BJ (cell line): ENCODE measurements around the gene LRRN4. TPM values are rescaled to one million over a fixed set of nuclear protein-coding genes. Genes with fewer than 3 reads are reported as not detected.
A peak's percentile ranks its signal among the peaks of the same experiment; 100 is the strongest.

ENCODE experiments used
- CTCF ChIA-PET: fragments of 350-600 bp; formaldehyde crosslinking; extraction: SDS; loops from one replicate; lab custom pipeline; 2021; ENCODE audit warnings: antibody characterized with exemption, inconsistent platforms; lab: Yijun Ruan, JAX
- POLR2A ChIA-PET: fragments of 300-600 bp; sonication (Branson Sonifier 250); formaldehyde crosslinking; extraction: SDS; loops from one replicate; lab custom pipeline; 2021; ENCODE audit warnings: antibody characterized with exemption; lab: Charles Lee
- DNase-seq: peaks from one replicate; pipeline ENCODE4 v3.0.0-alpha.2; 2011; ENCODE audit warnings: low read depth
- H3K27me3 ChIP-seq: 2 replicates; pipeline ENCODE4 v1.6.0; 2011; ENCODE audit warnings: low read length; ENCODE audit not compliant: control insufficient read depth, insufficient read depth
- H3K36me3 ChIP-seq: 2 replicates; pipeline ENCODE4 v1.5.1; 2011; ENCODE audit warnings: low read length; ENCODE audit not compliant: control insufficient read depth, insufficient read depth
- H3K4me3 ChIP-seq: 2 replicates; pipeline ENCODE4 v1.5.1; 2011; ENCODE audit warnings: low read depth, mild to moderate bottlenecking, control low read depth, low read length
- polyA plus RNA-seq: library from polyadenylated mRNA; depleted of rRNA; stranded (reverse); fragments of >200 nt; gene quantifications from 2 replicates; pipeline ENCODE4 v1.2.3, GENCODE V29; 2011
- TF ChIP-seq, protein P1 (sequence below): IDR thresholded peaks from 2 replicates; pipeline ENCODE4 v1.5.1; 2011; ENCODE audit warnings: low read depth, mild to moderate bottlenecking, control low read depth, inconsistent platforms, low read length, moderate library complexity; ENCODE audit not compliant: insufficient read depth

LRRN4 gene
- polyA plus RNA-seq, 1 experiment, result 0.06 TPM

DNA sequence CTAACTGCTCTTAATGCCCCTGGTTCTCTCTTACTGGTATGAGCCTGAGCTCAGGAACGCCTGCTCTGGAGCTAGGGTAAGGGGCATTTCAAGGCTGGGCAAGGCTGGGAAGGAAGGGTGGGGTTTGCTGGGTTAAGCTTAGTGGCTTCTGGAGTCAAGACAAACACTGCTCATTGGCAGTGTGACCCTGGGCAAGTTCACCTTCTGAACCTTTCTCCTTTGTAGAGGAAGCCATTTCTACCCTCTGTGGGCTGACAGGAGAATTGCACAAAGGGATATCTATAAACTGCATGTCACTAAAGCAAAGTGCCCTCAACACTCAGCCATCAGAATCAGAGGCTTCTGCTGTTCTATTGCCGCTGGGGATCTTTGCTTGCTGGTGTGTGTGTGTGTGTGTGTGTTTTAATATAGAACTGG is 20.3 kb upstream of the LRRN4 start:
- TF ChIP-seq, protein P1, sequence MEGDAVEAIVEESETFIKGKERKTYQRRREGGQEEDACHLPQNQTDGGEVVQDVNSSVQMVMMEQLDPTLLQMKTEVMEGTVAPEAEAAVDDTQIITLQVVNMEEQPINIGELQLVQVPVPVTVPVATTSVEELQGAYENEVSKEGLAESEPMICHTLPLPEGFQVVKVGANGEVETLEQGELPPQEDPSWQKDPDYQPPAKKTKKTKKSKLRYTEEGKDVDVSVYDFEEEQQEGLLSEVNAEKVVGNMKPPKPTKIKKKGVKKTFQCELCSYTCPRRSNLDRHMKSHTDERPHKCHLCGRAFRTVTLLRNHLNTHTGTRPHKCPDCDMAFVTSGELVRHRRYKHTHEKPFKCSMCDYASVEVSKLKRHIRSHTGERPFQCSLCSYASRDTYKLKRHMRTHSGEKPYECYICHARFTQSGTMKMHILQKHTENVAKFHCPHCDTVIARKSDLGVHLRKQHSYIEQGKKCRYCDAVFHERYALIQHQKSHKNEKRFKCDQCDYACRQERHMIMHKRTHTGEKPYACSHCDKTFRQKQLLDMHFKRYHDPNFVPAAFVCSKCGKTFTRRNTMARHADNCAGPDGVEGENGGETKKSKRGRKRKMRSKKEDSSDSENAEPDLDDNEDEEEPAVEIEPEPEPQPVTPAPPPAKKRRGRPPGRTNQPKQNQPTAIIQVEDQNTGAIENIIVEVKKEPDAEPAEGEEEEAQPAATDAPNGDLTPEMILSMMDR, result peak; percentile 44
- H3K36me3 ChIP-seq, result no peaks in the 10 kb centered on the region
- no peak for DNase-seq
- ChIA-PET CTCF (interaction anchor here (1.0 to 8.9 kb wide), 9 partner anchors 10 to 544 kb away, joined by 3 to 93 read pairs (median 4); partner anchors contain the start of gene LRRN4), POLR2A (no interaction called here)
- no peaks in the 10 kb centered on the region for H3K27me3 ChIP-seq
- no peak overlapping the region for H3K4me3 ChIP-seq

DNA sequence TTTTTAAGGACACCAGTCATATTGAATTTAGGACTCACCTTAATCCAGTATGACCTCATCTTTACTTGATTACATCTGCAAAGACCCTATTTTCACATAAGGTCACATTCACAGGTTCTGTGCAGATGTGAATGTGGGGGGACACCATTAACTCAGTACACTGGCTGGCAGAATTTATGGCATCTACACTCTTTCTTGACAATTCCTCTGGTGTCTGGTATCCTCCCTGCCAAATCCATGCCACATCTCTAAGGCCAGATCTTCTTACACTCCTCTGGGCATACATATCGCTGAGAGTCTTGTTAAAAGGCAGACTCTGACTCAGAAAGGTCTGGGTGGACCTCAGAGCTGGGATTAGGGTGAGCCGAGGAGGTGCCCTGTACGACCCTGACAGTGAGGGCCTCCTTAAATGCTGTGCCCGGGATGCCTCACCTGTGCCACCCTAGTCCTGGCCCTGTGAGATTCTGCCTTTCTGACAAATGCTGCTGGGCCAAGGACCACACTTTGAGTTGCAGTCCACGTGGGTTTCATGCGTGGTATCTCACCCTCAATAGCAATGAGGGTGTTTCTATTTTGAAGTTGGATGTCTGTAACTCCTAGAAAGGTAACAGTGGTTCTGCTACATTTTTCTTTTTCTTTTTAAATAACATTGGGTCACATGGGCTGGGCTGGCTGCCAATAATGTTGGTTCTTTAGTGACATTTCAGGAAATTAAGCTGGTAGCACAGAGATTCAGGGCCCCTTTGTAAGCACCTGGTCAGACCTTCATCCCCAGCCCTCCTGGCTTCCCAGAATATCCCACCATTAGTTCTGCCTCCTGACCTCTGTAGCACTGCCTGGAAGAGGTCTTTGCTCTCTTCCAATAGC is 17.2 kb upstream of the LRRN4 start:
- POLR2A ChIA-PET, result no interaction called here
- Histone ChIP-seq H3K4me3 (no peak overlapping the region), H3K27me3 (no peaks in the 10 kb centered on the region), H3K36me3 (no peaks in the 10 kb centered on the region)
- no peak for DNase-seq
- TF ChIP-seq, protein P1, result no peak
- CTCF ChIA-PET, result interaction anchor here (1.0 to 8.9 kb wide), 2 partner anchors 14 to 541 kb away, joined by 3 to 93 read pairs; no protein-coding TSS in a partner anchor

DNA sequence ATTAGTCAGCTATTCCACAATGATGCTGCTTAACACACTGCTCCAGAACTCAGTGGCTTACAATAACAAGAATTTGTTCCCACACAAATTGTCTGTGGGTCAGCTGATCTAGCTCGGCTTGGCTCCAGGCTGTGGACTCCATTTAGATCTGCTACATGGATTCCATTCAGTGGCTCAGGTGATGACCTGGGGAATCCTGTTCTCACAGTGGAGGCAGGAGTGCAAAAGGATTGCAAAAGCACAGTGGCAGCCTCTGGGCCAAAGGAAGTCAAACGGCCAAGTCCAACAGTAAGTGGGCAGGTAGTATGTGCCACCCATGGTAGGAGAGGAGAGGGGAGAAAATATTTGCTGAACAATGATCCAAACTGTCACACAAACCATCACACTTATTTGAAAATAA is 15.8 kb upstream of the LRRN4 start:
- TF ChIP-seq, protein P1, result no peak
- no peaks in the 10 kb centered on the region for H3K36me3 ChIP-seq
- DNase-seq, result no peak
- no peaks in the 10 kb centered on the region for H3K27me3 ChIP-seq
- ChIA-PET CTCF (interaction anchor here (0.8 to 1.2 kb wide), 4 partner anchors 7 to 541 kb away, joined by 3 read pairs; no protein-coding TSS in a partner anchor), POLR2A (no interaction called here)
- no peak overlapping the region for H3K4me3 ChIP-seq

DNA sequence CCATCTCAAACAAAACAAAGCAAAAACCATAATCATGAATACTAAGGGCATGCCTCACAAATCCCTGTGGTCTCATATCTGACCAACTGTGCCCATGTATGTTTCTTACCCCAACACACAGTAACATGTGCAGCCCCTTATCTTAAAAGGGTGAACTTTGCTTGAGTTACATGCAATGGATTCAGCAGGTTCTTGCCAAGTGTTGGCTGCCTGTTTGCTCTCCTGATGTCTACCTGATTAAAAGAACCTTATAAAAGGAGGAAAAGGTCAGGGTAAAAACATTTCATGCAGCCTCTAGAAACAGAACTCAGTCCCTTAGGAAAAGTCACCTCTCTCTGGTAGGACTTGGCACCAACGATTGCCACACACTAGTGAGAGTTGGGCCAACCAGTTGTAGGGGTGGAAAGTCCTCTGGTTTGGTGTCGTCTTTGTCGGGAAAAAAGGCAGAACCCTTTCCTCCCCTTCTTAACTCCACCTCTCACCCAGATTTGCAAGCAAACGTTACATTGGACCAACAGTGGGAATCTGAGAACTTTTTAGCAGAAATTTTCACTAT is 14.0 kb upstream of the LRRN4 start:
- Histone ChIP-seq H3K36me3 (no peaks in the 10 kb centered on the region), H3K27me3 (0 out of 2 replicates have a peak, but pooled peaks cover 2% of the 10 kb centered on the region), H3K4me3 (no peak overlapping the region)
- CTCF ChIA-PET, result no interaction called here
- POLR2A ChIA-PET, result no interaction called here
- no peak for DNase-seq
- TF ChIP-seq, protein P1, result no peak

DNA sequence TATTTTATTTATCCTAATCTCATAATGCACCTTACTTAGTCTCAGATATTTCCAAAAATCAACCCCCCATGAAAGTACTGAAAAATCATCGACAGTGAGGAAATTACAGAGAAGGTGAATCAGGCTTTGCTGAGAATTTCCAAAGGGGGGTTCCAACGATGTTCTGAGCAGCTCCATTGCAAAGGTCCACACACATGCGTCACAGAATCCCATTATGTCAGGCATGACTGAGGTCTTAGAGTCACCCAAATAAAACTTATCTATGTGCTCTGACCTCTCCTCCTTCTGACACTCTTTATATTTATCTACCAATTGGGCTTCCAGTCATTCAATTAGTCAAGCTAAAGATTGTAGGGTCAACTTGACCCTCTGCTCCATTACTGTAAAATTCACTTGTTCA is 12.7 kb upstream of the LRRN4 start:
- CTCF ChIA-PET, result interaction anchor here (0.9 to 1.1 kb wide), 3 partner anchors 9 to 537 kb away, joined by 3 to 5 read pairs (median 3); partner anchors contain the start of gene LRRN4

More for the DNA sequence above, 12.7 kb upstream of the LRRN4 start:
- POLR2A ChIA-PET, result no interaction called here
- H3K27me3 ChIP-seq, result 0 out of 2 replicates have a peak, but pooled peaks cover 2% of the 10 kb centered on the region
- H3K4me3 ChIP-seq, result no peak overlapping the region
- TF ChIP-seq, protein P1, result no peak
- DNase-seq, result no peak
- no peaks in the 10 kb centered on the region for H3K36me3 ChIP-seq
